Measurements from ENCODE around the gene HSPBP1. TPM values are rescaled to one million over a fixed set of nuclear protein-coding genes. Genes with fewer than 3 reads are reported as not detected.

HSPBP1 gene
- total RNA-seq, 1 donor from 2014 or later: 15.0 TPM

DNA sequence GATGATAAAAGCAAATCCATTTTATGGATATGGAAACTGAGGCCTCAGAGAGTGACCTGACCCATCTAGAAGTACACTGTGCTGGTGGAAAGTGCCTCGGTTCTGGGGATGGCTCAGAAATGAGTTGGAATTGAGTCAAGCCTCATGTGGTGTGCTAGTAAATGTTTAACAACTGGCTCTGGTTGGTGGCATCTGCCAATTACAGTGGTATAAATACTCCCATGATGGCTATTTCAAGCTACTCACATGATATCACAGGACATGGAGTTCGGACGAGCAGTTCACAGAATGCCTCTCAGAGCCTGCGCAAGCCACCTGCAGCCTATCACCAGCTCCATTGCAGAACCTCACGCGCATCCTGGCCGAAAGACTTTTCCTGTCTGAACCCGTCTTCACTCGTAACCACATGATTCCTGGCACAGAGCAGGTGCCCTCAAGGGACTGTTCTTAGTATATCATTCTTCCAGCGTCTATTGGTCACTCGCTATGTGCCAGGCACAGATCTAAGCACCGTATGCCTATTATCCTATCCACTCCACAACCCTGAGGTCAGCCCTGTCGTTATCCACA lies 36.1 kb upstream of the HSPBP1 start:
- H3K4me1 ChIP-seq: no peaks in the 10 kb centered on the region
- H3K4me3 ChIP-seq: no peak overlapping the region
- H3K27ac ChIP-seq: no peak overlapping the region
- no peak overlapping the region for H3K9ac ChIP-seq
- H4K20me1 ChIP-seq (ENCODE audit: low read depth): no peaks in the 10 kb centered on the region
- peaks cover 4% of the 10 kb centered on the region for H3K36me3 Mint-ChIP-seq
- TF ChIP-seq, protein P1, sequence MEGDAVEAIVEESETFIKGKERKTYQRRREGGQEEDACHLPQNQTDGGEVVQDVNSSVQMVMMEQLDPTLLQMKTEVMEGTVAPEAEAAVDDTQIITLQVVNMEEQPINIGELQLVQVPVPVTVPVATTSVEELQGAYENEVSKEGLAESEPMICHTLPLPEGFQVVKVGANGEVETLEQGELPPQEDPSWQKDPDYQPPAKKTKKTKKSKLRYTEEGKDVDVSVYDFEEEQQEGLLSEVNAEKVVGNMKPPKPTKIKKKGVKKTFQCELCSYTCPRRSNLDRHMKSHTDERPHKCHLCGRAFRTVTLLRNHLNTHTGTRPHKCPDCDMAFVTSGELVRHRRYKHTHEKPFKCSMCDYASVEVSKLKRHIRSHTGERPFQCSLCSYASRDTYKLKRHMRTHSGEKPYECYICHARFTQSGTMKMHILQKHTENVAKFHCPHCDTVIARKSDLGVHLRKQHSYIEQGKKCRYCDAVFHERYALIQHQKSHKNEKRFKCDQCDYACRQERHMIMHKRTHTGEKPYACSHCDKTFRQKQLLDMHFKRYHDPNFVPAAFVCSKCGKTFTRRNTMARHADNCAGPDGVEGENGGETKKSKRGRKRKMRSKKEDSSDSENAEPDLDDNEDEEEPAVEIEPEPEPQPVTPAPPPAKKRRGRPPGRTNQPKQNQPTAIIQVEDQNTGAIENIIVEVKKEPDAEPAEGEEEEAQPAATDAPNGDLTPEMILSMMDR (IDR thresholded peaks at IDR 0.05): no peak
- TF ChIP-seq EZH2 (IDR thresholded peaks at IDR 0.05) (no peak), EZH2phosphoT487 (IDR thresholded peaks at IDR 0.05) (no peak)
- peaks cover 13% of the 10 kb centered on the region for H3K27me3 Mint-ChIP-seq (ENCODE audit: insufficient read depth, low read depth)
- no peak overlapping the region for H3K4me2 ChIP-seq
- H3K9me3 ChIP-seq (ENCODE audit: low read depth): no peaks in the 10 kb centered on the region
- no peak for DNase-seq (ENCODE audit: low spot score)
- no peak overlapping the region for H2AFZ ChIP-seq (replicated peaks)
- H3F3A ChIP-seq (ENCODE audit: low read depth): peaks cover 10% of the 10 kb centered on the region
- H3K27ac Mint-ChIP-seq: peak overlapping the region; percentile 55
- no peaks in the 10 kb centered on the region for H3K36me3 ChIP-seq
- peaks cover 7% of the 10 kb centered on the region for H3K4me1 Mint-ChIP-seq
- no peak overlapping the region for H3K4me3 Mint-ChIP-seq
- H3K27me3 ChIP-seq: no peaks in the 10 kb centered on the region
- H3K9me3 Mint-ChIP-seq: no peaks in the 10 kb centered on the region
- no peaks in the 10 kb centered on the region for H3K79me2 ChIP-seq (ENCODE audit: low read depth)

- Histone ChIP-seq H3K4me1 (no peaks in the 10 kb centered on the region), H3K9ac (no peak overlapping the region), H3K27ac (no peak overlapping the region), H3K4me3 (no peak overlapping the region), H2AFZ (replicated peaks) (no peak overlapping the region), H3K79me2 (ENCODE audit: low read depth) (no peaks in the 10 kb centered on the region), H3F3A (ENCODE audit: low read depth) (peaks cover 10% of the 10 kb centered on the region), H3K9me3 (ENCODE audit: low read depth) (no peaks in the 10 kb centered on the region), H3K36me3 (no peaks in the 10 kb centered on the region), H3K27me3 (no peaks in the 10 kb centered on the region), H4K20me1 (ENCODE audit: low read depth) (no peaks in the 10 kb centered on the region), H3K4me2 (no peak overlapping the region)
- Mint-ChIP-seq H3K27me3 (ENCODE audit: insufficient read depth, low read depth) (peaks cover 10% of the 10 kb centered on the region), H3K9me3 (no peaks in the 10 kb centered on the region), H3K36me3 (peaks cover 12% of the 10 kb centered on the region), H3K4me3 (no peak overlapping the region), H3K27ac (no peak overlapping the region), H3K4me1 (peaks cover 12% of the 10 kb centered on the region)
- TF ChIP-seq, protein P1 (IDR thresholded peaks at IDR 0.05): no peak
- TF ChIP-seq EZH2 (IDR thresholded peaks at IDR 0.05) (no peak), EZH2phosphoT487 (IDR thresholded peaks at IDR 0.05) (no peak)
- DNase-seq (ENCODE audit: low spot score): no peak
Observed at GRCh38 chr19:55314396-55314795, 34.5 kb upstream of the HSPBP1 start.

DNA sequence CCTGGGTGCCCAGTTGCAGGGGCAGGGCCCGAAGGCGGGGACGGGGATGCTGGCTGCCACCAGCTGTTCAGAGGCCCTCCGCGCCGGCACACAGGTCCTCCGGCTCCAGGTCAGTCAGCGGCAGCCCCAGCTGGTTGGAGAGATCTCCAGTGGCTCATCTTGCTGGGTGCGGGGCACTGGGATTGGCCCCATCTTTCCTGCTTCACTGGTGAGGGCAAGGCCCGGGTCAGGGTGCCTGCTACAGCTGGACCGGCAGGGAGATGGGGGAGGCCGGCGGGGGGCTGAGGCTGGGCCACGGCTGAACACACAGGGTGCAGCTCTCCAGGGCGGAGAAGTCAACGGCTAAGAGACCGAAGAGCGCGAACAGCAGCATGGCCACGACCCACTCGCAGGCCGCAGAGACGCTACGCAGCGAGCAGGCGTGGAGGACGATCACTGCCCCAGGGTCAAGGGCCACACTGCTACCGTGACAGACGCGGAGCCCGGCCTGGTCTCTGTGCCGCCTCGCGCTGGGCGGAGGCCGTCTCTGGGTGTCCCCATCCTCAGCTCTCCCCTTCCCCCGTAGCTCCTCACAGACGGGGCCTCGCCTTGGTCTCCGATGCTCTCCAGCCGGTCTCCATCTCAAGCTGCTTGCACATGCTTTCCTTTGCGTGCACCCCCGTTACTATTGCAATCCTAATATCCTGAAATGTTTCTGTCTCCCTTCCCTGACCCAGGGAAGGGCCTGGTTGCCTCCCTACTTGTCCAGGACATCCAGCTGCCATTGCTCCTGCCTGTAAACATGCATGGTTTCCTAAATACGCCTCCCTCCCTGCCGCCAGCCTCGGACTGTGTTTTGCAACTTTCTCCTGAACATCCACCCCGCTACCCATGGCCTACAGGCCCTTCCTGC lies 33.0 kb upstream of the HSPBP1 start:
- Mint-ChIP-seq H3K36me3 (peaks cover 19% of the 10 kb centered on the region), H3K9me3 (no peaks in the 10 kb centered on the region), H3K27me3 (ENCODE audit: insufficient read depth, low read depth) (peaks cover 10% of the 10 kb centered on the region), H3K4me1 (peaks cover 15% of the 10 kb centered on the region), H3K4me3 (peak overlapping the region; percentile 44), H3K27ac (peak overlapping the region; percentile 42)
- Histone ChIP-seq H3F3A (ENCODE audit: low read depth) (peaks cover 10% of the 10 kb centered on the region), H3K9ac (no peak overlapping the region), H3K36me3 (no peaks in the 10 kb centered on the region), H3K79me2 (ENCODE audit: low read depth) (no peaks in the 10 kb centered on the region), H3K4me2 (no peak overlapping the region), H3K9me3 (ENCODE audit: low read depth) (no peaks in the 10 kb centered on the region), H4K20me1 (ENCODE audit: low read depth) (no peaks in the 10 kb centered on the region), H2AFZ (replicated peaks) (no peak overlapping the region), H3K27ac (peak overlapping the region; percentile 53), H3K4me3 (no peak overlapping the region), H3K4me1 (no peaks in the 10 kb centered on the region), H3K27me3 (no peaks in the 10 kb centered on the region)
- TF ChIP-seq EZH2phosphoT487 (IDR thresholded peaks at IDR 0.05) (no peak), EZH2 (IDR thresholded peaks at IDR 0.05) (no peak)
- TF ChIP-seq, protein P1 (IDR thresholded peaks at IDR 0.05): no peak
- no peak for DNase-seq (ENCODE audit: low spot score)

Data from neural progenitor cell (in vitro differentiated cells).